GM19324 (cell line): ENCODE measurements around the gene CWF19L2.
"Not testable (repeated sequence)": the region's sequence is repeated elsewhere in the genome, so short reads cannot be mapped to it uniquely, and the experiment has no call there.

Source experiments
- ATAC-seq: cut with Tn5 transposase; IDR thresholded peaks from one replicate; pipeline ENCODE4 v1.9.1; 2021; ENCODE audit warnings: mild to moderate bottlenecking, moderate library complexity; ENCODE audit not compliant: unreplicated experiment, low FRiP score

Gene CWF19L2

DNA sequence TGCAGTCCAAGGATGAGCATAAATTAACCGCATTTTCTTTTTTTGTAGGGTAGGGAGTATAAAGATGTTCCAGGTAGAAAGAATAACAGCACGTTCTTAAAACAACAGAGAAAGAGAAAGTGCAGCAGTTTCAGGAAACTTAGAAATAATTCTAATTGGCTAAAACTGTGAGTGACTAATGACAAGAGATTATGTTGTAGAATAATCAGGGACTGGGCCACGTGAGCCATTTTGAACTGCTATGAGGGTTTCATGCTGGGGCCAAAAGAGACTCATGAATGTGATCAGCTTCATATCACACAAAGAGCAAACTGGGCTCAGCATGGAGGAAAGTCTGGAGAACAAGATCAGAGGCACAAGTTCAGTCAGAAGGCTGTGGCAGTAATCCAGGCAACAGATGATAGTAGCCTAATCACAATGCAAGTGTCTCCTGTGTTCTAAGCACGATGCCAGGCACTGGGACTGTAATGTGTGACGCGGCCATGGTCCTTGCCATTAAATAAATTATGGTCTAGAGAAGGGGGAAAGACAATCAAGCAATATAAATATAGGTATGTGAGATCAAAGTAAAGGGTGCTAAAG is 17.9 kb downstream of the CWF19L2 start:
- no peak for ATAC-seq

DNA sequence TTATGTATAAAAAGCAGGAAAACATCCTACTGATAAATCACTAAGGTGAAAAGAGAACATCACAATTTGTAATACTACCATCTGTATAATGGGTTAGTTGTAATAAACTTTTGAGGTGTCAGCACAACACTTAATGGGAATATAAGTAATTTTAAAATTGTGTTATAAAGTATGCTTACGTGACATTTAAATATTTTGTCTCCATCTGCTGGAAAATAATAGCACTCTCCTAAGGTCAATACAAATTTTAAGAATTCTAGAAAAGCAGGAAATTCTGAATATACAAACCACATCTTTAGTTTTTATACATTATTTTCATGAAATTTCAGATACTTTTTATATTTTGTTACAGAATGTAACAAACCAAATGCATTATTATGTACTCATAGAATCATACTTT is 19.5 kb downstream of the CWF19L2 start:
- ATAC-seq = no peak

DNA sequence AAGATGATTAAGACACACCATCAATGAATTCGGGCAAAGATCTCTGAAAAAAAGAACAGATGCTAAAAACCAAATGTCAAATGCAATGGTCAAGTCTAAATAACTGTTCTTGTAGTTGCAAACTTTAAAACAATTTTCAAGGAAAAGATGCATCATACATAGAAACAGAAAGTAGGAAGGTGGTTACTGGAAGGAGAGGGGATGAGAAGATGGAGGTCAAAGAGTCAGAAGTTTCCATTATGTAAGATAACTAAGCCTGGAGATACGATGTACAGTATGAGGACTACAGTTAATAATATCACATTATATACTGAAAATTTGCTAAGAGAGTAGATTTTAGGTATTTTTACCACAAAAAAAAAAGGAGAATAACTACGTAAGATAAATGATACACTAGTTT is 27.1 kb downstream of the CWF19L2 start:
- no peak for ATAC-seq

DNA sequence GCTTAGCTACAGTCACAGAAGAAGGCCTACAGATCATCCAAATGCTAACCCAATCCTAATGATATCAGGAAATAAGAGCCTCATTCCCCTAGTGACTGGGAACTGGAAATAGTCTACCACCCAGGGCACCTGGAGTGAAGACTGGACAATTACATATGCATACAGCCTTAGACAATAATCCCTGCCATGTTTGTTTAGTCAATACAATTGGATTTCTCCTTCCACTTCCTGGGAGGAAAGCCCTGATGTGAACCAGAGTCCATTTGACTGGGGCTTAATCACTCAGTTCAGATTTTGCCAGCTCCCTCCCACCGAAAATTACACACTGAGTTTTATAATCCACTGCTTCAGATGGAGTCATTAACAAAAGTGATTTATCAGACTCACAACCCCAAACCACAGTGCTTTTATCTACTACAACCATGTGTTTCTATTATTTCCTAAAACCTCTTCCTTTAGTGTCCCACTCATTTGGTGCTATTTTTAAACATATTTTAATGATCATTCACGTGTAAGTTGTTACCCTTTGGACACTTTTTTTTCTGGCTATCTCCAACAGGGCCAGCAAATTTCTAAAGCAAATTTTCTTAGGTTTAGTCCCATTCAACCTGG is 29.9 kb downstream of the CWF19L2 start:
- no peak for ATAC-seq

DNA sequence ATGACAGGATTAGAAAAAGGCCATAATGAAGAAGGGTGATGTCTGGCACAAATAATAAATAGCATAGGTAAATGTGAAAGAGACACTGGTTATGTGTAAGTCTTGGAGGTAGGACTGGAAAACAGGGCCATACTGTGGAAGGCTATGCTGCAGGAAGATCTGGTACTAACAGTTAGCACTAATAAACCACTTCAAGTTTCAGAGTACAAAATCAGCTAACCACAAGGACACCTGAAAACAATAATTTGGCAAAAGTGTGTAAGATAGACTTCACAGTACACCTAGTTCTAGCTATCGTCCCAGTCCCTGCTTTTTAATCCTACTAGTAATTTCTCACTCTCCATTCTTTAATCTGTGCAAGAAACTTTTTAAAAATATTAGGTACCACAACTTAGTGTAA is 44.3 kb downstream of the CWF19L2 start:
- no peak for ATAC-seq

DNA sequence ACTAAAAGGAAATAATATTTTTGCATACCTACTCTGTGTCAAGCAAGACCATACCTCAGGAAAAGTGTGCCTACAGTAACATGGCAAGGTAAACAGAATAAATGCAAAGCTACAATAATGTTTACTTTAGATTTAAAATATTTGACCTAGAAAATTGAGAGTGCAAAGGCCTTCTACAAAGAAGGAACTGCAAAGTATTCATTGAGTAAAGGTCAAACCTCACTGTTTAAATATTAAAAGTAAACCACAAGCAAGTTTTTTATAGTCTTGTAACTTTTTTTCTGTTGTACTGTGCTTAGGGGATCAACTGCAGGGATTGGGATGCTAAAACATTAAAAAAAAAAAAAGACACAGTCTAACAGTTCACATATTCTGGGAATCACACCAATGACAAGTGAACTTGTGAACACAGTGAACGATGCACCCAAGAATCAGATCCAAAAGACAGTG is 48.8 kb downstream of the CWF19L2 start:
- no peak for ATAC-seq

DNA sequence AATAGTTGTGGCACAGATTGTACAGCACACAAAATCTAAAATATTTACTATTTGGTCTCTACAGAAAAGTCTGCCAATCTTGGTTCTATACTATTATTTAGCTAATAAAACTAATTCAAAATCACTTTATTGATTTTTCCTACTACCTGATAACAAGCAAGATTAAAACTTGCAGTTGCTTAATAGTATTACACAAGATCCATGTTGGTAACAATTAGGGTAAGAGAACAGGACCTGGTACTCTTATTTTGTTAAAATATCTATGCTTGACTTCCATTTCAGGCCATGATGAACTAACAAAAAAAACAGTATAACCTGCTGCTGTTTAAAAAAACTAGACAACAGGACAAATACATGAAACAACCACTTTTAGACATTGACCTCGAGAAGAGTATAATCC is 52.4 kb downstream of the CWF19L2 start:
- ATAC-seq = no peak

DNA sequence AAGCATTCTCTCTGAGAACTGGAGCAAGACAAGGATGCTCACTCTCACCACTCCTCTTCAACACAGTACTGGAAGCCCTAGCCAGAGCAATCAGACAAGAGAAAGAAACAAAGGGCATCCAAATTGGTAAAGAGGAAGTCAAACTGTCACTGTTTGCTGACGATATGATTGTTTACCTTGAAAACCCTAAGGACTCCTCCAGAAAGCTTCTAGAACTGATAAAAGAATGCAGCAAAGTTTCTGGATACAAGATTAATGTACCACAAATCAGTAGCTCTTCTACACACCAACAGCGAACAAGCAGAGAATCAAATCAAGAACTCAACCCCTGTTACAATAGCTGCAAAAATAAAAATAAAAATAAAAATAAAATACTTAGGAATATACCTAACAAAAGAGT is 56.5 kb downstream of the CWF19L2 start:
- ATAC-seq = not testable (repeated sequence)

DNA sequence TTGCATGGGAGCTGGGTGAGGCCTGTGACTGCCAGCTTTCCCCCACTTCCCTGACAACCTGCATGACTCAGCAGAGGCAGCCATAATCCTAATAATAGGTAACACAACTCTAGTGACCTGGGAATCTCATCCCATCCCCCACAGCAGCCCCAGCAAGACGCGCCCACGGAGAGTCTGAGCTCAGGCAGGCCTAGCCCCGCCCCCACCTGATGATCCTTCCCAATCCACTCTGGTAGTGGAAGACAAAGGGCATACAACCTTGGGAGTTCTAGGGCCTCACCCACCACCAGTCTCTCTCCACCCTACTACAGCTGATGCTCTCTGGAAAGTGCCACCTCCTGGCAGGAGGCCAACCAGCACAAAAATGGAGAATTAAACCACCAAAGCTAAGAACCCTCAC is 60.3 kb downstream of the CWF19L2 start:
- ATAC-seq = no peak

DNA sequence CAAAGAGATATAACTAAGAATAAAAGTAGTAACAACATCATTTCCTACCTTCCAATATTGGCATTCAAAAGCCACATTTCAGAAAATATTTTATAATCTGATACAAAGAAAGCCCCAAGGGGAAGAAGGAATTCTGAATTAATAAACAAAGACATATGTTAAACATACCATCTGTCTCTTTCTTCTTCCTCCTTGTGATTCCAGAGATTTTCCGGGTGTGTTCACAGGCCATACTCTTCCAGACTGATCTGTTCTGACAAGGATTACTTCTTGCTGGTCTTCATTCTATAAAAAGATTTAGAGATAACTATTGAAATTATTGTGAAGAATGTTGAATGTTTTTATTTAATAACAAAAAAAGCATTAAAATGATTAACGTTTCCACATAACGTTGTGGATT is 65.0 kb downstream of the CWF19L2 start:
- no peak for ATAC-seq

DNA sequence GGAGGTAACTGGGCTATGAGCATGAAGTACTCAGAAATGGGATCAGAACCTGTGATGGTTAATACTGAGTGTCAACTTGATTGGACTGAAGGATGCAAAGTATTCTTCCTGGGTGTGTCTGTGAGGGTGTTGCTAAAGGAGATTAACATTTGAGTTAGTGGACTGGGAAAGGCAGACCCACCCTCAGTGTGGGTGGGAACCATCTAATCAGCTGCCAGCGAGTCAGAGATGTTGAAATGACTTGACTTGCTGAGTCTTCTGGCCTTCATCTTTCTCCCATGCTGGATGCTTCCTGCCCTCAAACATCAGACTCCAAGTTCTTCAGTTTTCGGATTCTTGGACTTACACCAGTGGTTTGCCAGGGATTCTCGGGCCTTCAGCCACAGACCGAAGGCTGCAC is 66.9 kb downstream of the CWF19L2 start:
- not testable (repeated sequence) for ATAC-seq

DNA sequence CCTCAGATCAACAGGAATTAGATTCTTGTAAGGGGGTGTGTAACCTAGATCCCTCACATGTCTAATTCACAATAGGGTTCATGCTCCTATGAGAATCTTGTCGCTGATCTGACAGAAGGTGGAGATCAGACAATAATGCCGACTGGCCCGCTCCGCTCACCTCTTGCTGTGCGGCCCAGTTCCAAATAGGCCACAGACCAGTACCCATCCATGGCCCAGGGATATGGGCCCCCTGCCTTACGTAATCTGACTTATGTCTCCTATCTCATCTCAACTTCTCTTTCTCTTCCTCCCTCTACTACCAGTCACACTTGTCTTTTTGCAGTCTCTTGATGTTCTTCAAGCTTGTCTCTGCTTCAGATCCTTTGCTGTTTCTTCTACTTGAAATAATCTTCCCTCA is 70.0 kb downstream of the CWF19L2 start:
- no peak for ATAC-seq

DNA sequence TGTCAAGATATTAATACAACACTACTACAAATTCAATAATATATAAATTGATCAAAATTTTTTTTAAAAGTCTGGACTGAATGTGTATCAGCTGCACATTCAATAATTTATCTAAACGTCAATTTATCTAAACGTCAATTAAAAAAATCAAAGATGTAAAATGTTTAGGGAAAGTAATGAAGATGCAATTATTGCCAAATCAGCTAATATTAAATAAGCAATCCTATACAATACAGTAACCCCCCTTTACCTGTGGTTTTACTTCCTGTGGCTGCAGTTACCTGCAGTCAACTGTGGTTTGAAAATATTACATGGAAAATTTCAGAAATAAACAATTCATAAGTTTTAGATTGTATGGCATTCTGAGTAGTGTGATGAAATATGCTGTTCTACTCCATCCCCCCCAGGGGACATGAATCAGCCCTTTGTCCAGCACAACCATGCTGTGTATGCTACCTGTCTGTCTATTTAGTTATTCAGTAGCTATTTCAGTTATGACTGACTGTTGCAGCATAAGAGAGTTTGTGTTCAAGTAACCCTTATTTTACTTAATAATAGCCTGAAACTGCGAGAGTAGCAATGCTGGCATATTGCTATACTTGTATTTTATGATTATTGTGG is 72.2 kb downstream of the CWF19L2 start:
- ATAC-seq = no peak

DNA sequence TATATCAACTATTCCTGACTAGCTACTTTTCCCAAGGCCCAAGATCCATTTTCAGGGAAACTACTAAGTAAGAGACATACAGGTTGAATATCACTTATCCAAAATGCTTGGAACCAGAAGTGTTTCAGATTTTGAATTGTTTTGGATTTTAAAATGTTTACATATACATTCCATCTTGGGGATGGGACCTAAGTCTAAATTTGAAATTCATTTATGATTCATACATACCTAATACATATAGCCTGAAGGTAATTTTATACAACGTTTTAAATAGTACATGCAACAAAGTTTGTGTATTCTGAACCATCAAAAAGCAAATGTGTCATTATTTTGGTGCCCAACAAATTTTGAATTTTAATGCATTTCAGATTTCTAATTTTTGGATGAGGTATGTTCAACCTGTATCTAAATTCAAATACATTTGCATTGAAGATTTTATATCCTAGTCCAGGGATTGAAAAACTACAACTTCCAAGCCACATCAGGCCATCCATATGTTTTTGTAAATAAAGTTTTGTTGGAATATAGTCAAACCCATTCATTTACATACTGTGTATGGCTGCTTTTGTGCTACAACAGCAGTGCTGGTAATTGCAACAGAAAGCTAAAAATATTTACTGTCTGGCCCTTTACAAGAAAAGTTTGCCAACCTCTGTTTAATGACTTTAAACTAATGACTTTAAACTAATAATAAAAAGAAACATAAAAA is 73.3 kb downstream of the CWF19L2 start:
- no peak for ATAC-seq

DNA sequence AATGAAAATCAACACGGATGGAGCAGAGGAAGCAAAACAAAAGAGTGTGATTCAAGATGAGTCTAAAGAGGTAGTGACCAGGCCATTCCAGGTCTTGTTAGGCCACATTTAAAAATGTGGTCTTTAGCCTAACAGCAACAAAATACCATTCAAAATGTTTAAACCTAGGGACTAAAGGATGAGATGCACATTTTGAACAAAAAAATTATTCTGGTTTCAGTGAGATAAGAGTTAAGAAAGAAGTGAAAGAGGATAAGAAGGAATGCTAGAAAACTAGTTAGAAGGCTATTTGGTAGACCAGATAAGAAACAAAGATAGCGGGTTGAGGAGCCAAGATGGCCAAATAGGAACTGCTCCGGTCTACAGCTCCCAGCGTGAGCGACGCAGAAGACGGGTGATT is 85.2 kb downstream of the CWF19L2 start:
- ATAC-seq = no peak

DNA sequence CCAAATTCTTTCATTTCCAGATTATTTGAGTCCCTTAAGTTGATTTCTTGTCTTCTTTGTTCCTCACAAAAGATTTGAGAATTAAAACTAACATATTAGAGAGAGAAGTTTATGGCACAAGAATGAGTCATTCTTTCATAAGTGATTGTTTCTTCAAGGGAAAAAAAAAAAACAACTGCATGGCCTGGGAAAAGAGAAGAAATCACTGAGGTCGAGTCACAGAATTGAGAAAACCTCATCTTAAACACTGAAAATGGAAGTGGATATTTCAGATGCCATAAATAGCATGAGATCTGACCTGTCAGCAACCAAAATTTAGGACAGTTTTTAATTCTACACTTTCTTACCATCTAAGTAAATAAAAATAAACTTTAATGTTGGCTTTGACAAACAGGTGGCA is 87.2 kb downstream of the CWF19L2 start:
- ATAC-seq = no peak

DNA sequence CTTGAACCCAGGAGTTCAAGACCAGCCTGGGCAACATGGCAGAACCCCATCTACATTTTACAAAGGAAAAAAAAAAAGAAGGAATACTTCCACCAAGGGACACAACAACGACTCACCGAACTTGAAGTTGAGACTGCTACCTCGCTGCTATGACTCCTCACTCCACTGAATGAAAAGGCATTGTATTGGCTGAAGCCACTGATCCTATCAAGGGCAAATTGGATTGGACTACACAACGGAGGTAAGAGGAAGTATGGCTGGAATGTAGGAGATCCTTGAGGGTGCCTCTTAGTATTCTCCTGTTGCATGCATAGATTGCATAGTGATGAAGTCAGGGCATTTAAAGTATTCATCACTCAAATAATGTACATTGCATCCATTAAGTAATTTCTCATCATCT is 97.9 kb downstream of the CWF19L2 start:
- no peak for ATAC-seq

DNA sequence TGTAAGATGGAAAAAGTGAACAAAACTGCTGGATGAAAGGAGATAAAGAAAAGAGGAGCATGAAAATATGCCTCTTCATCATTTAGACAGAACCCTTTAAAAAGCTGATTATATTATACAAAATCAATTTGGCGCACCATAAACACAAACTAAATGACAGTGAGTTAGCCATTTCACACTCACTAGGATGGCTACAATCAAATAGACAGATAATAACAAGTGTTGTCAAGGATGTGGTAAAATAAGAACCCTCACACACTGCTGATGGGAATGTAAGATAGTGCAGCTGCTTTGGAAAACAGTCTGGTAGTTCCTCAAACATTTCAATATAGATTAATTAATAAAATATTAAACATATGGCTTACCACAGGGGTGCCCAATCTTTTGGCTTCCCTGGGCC is 99.7 kb downstream of the CWF19L2 start:
- ATAC-seq = no peak

DNA sequence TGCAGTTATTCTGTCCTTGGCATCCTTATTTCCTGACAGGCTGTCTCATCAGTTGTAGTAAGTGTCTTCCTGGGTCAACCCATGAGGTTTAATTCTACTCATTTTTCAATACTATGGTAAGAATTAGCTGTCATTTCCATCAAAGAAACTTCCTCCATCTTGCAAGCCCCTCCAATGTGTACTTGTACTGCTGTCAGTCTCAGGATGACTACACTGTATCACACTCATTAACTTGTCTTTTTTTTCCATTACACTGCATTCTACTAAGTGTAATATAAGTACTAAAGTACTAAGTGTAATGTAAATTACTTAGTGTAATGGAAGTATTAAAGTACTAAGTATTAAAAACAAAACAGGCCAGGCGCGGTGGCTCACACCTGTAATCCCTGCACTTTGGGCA is 102.8 kb downstream of the CWF19L2 start:
- no peak for ATAC-seq

DNA sequence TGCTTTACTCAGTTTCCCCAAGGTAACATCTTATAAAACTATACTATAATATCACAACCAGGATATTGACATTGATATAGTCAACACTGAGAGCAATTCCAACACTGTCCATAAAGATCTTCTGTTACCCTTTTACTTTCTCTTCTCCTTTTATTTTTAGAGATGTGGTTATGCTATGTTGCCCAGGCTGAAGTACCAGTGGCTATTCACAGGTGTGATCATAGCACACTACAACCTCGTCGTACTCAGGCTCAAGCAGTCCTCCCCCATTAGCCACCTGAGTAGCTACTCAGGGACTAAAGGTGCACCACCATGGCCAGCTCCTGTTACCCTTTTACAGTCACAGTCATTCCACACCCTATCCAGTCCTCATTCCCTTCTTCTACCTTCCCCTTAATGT is 119.7 kb downstream of the CWF19L2 start:
- ATAC-seq = peak; percentile 61

DNA sequence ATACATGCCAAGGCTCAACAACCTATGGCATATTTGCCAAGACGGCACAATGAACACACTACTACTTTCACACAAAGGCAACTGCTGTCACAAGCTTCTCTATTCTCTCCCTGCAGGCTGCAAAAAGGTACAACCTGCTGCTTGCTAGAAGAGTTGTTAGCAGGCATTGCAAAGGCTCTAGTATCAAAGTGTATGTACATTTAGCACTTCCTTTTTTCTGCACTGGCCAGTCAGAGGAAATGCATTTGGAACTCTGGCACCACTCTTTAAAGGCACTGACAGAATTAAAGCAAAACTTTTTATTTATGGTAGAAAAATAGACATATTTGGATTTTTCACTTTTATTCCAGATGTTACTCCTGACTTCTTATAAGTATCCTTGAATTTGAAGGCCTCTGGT is 125.9 kb downstream of the CWF19L2 start:
- ATAC-seq = no peak

DNA sequence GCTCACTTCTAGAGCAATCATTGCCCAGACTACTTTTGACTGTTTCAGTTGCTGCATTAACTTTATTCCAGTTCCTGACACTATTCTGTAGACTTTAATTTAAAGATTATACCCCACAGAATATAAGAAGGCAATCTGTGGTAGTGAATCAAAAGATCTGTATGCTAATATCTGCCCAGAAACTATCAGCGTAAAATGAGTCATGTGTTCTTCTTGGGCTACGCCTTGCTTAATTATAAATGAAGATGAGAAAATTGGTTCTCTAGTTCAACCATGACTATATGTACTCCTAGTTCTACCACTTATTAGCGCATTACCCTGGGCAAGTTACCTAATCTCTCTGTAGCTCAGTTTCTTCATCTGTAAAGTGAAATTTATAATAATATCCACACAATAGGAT is 128.5 kb downstream of the CWF19L2 start:
- ATAC-seq = no peak
